WTC11 (cell line): ENCODE data around the gene CTAGE9. TPM values are rescaled to one million over a fixed set of nuclear protein-coding genes. Genes with fewer than 3 reads are reported as not detected.

Experiments
- ATAC-seq: fragments of 200-7000 bp; cut with Tn5 transposase; 2 replicates; pipeline ENCODE4 v1.10.0; 2021; ENCODE audit warnings: mild to moderate bottlenecking, moderate library complexity
- CTCF ChIA-PET: fragments of 300-600 bp; sonication (Branson Sonifier 250); formaldehyde crosslinking; loops from one replicate; lab custom pipeline; 2021; ENCODE audit warnings: antibody characterized with exemption; lab: Charles Lee
- POLR2A ChIA-PET: fragments of 350-600 bp; sonication (Branson Sonifier 250); formaldehyde crosslinking; loops from one replicate; lab custom pipeline; 2021; ENCODE audit warnings: antibody characterized with exemption; lab: Charles Lee
- DNase-seq: peaks from one replicate; pipeline ENCODE4 v3.0.0; 2021; ENCODE audit warnings: low spot score
- H3K27ac Mint-ChIP-seq: 2 replicates; pipeline ENCODE4 v1.8.0; 2021; ENCODE audit warnings: mixed read lengths
- H3K27me3 Mint-ChIP-seq: 2 replicates; pipeline ENCODE4 v1.8.0; 2021; ENCODE audit warnings: low read depth, mild to moderate bottlenecking, moderate library complexity, mixed read lengths
- H3K36me3 Mint-ChIP-seq: 2 replicates; pipeline ENCODE4 v1.8.0; 2021; ENCODE audit warnings: mixed read lengths
- H3K4me1 Mint-ChIP-seq: 2 replicates; pipeline ENCODE4 v1.8.0; 2022; ENCODE audit warnings: mixed read lengths
- H3K4me3 Mint-ChIP-seq: 2 replicates; pipeline ENCODE4 v1.8.0; 2021; ENCODE audit warnings: mild to moderate bottlenecking, moderate library complexity, mixed read lengths
- H3K9me3 Mint-ChIP-seq: 2 replicates; pipeline ENCODE4 v1.8.0; 2021; ENCODE audit warnings: mixed read lengths
- CTCF ChIP-seq: fragments of 200-600 bp; IDR thresholded peaks from 2 replicates; pipeline ENCODE4 v1.8.0; 2022; ENCODE audit warnings: antibody characterized with exemption
- ELF4 ChIP-seq: sonication (generic); formaldehyde crosslinking; IDR thresholded peaks from 2 replicates; pipeline ENCODE4 v1.8.1; 2022; ENCODE audit warnings: low read depth, mild to moderate bottlenecking, moderate library complexity, missing genetic modification reagents
- ESRRA ChIP-seq: sonication (generic); formaldehyde crosslinking; IDR thresholded peaks from 2 replicates; pipeline ENCODE4 v1.8.1; 2022; ENCODE audit warnings: mild to moderate bottlenecking, missing genetic modification reagents, borderline replicate concordance
- GABPB1 ChIP-seq: sonication (generic); formaldehyde crosslinking; IDR thresholded peaks from 2 replicates; pipeline ENCODE4 v1.8.1; 2023; ENCODE audit warnings: mild to moderate bottlenecking, missing genetic modification reagents
- HMGXB4 ChIP-seq: sonication (generic); formaldehyde crosslinking; IDR thresholded peaks from 2 replicates; pipeline ENCODE4 v1.8.1; 2023; ENCODE audit warnings: mild to moderate bottlenecking, moderate library complexity, missing genetic modification reagents
- IRF2 ChIP-seq: sonication (generic); formaldehyde crosslinking; IDR thresholded peaks from 2 replicates; pipeline ENCODE4 v1.8.0; 2022; ENCODE audit warnings: low read depth, missing genetic modification reagents, borderline replicate concordance
- KAT7 ChIP-seq: sonication (generic); formaldehyde crosslinking; IDR thresholded peaks from 2 replicates; pipeline ENCODE4 v1.8.1; 2023; ENCODE audit warnings: missing genetic modification reagents, mild to moderate bottlenecking, borderline replicate concordance
- MLX ChIP-seq: sonication (generic); formaldehyde crosslinking; IDR thresholded peaks from 2 replicates; pipeline ENCODE4 v1.8.1; 2023; ENCODE audit warnings: mild to moderate bottlenecking, missing genetic modification reagents, moderate library complexity
- NFE2L1 ChIP-seq: sonication (generic); formaldehyde crosslinking; IDR thresholded peaks from 2 replicates; pipeline ENCODE4 v1.8.1; 2023; ENCODE audit warnings: missing genetic modification reagents
- PRDM15 ChIP-seq: sonication (generic); formaldehyde crosslinking; IDR thresholded peaks from 2 replicates; pipeline ENCODE4 v1.8.0; 2022; ENCODE audit warnings: missing genetic modification reagents
- SOX15 ChIP-seq: fragments of 250-450 bp; sonication (Bioruptor Pico); IDR thresholded peaks from 2 replicates; pipeline ENCODE4 v1.9.0; 2021; ENCODE audit warnings: mild to moderate bottlenecking
- TCF7 ChIP-seq: sonication (generic); formaldehyde crosslinking; IDR thresholded peaks from 2 replicates; pipeline ENCODE4 v1.8.0; 2022; ENCODE audit warnings: mild to moderate bottlenecking, low read depth, missing genetic modification reagents, moderate library complexity
- TP53 ChIP-seq: sonication (generic); formaldehyde crosslinking; IDR thresholded peaks from 2 replicates; pipeline ENCODE4 v1.8.1; 2023; ENCODE audit warnings: mild to moderate bottlenecking, missing genetic modification reagents
- ZBTB43 ChIP-seq: sonication (generic); formaldehyde crosslinking; IDR thresholded peaks from 2 replicates; pipeline ENCODE4 v1.8.1; 2023; ENCODE audit warnings: mild to moderate bottlenecking, missing genetic modification reagents
- ZNF232 ChIP-seq: sonication (generic); formaldehyde crosslinking; IDR thresholded peaks from 2 replicates; pipeline ENCODE4 v1.8.0; 2022; ENCODE audit warnings: mild to moderate bottlenecking, missing genetic modification reagents
- ZNF416 ChIP-seq: fragments of 250-450 bp; sonication (Bioruptor Pico); IDR thresholded peaks from 2 replicates; pipeline ENCODE4 v1.9.0; 2021; ENCODE audit warnings: mild to moderate bottlenecking, inconsistent platforms
- total RNA-seq: library from RNA; stranded (reverse); gene quantifications from 3 replicates; pipeline ENCODE4 v1.2.3, GENCODE V29; 2021
- TF ChIP-seq, protein P1 (sequence below): sonication (generic); formaldehyde crosslinking; IDR thresholded peaks from 2 replicates; pipeline ENCODE4 v1.8.0; 2022; ENCODE audit warnings: mild to moderate bottlenecking, missing genetic modification reagents
- TF ChIP-seq, protein P2 (sequence below): fragments of 250-450 bp; sonication (Bioruptor Pico); IDR thresholded peaks from 2 replicates; pipeline ENCODE4 v1.9.0; 2021; ENCODE audit warnings: moderate library complexity, mild to moderate bottlenecking, inconsistent platforms, borderline replicate concordance
- TF ChIP-seq, protein P3 (sequence below): sonication (generic); formaldehyde crosslinking; IDR thresholded peaks from 2 replicates; pipeline ENCODE4 v1.8.1; 2022; ENCODE audit warnings: mild to moderate bottlenecking, missing genetic modification reagents, moderate library complexity, borderline replicate concordance
- TF ChIP-seq, protein P4 (sequence below): sonication (generic); formaldehyde crosslinking; conservative IDR thresholded peaks from 2 replicates; pipeline ENCODE4 v1.8.1; 2022; ENCODE audit warnings: mild to moderate bottlenecking, missing genetic modification reagents
- TF ChIP-seq, protein P5 (sequence below): fragments of 250-450 bp; sonication (Bioruptor Pico); IDR thresholded peaks from 2 replicates; pipeline ENCODE4 v1.9.0; 2021; ENCODE audit warnings: mild to moderate bottlenecking

CTAGE9 gene
- total RNA-seq, 1 experiment from 2014 or later, result 0.09 TPM

DNA sequence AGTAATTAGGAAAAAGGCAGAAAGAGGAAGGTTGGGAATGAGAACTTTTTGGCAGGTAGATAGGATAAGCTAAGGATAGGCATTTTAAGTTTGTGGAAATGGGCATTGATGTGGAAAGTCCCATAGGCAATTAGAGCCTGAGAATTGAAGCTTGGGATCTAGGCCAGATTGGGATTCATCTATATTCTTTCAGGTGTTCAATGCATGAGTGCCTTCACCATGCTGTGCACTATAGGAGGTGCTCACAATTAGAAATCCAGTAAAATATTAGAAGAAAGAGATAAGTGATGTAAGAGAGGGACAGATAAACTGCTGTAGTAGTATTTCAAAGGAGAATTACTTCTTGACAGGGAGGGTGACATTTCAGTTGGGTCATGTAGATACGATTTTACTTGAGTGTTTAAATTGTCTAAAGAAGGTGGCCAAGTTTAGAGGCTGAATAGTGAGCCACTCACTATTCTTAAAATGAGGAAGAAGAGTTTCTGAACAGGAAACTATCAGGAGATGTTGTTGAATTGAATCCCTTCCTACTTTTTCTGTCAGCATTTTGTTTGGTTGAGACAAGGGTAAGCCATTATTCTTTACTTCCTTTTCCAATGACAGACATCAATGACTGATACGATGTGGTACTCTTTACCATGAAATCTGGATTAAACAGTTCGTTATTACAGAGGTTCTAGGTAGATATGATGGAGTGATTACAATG is 31.0 kb upstream of the CTAGE9 start (continued):
- TF ChIP-seq, protein P1, sequence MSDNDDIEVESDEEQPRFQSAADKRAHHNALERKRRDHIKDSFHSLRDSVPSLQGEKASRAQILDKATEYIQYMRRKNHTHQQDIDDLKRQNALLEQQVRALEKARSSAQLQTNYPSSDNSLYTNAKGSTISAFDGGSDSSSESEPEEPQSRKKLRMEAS, result no peak
- TF ChIP-seq HMGXB4 (CRISPR knock-in tag), result no peak
- no peak for TF ChIP-seq NFE2L1 (CRISPR knock-in tag)
- no peak for TF ChIP-seq PRDM15 (CRISPR knock-in tag)
- TF ChIP-seq, all 79 proteins: peak for 0

- H3K4me1 Mint-ChIP-seq, result peaks cover 12% of the 10 kb centered on the region
- ChIA-PET CTCF (no interaction called here), POLR2A (interaction anchor here (0.5 kb wide), 1 partner anchor 176 kb away, joined by 3 read pairs; no protein-coding TSS in a partner anchor)
- DNase-seq, result no peak
- no peak for ATAC-seq
- no peak for TF ChIP-seq ZNF232
- TF ChIP-seq, protein P2, sequence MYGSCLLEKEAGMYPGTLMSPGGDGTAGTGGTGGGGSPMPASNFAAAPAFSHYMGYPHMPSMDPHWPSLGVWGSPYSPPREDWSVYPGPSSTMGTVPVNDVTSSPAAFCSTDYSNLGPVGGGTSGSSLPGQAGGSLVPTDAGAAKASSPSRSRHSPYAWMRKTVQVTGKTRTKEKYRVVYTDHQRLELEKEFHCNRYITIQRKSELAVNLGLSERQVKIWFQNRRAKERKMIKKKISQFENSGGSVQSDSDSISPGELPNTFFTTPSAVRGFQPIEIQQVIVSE (CRISPR knock-in tag), result no peak
- no peak for TF ChIP-seq ESRRA (CRISPR knock-in tag)
- no peak for TF ChIP-seq MLX (CRISPR knock-in tag)
- TF ChIP-seq ZNF416, result no peak
- TF ChIP-seq TCF7, result no peak
- TF ChIP-seq CTCF, result no peak
- no peak for TF ChIP-seq ZBTB43 (CRISPR knock-in tag)
- TF ChIP-seq TP53 (CRISPR knock-in tag), result no peak
- no peak for TF ChIP-seq ELF4 (CRISPR knock-in tag)
- TF ChIP-seq, protein P3, sequence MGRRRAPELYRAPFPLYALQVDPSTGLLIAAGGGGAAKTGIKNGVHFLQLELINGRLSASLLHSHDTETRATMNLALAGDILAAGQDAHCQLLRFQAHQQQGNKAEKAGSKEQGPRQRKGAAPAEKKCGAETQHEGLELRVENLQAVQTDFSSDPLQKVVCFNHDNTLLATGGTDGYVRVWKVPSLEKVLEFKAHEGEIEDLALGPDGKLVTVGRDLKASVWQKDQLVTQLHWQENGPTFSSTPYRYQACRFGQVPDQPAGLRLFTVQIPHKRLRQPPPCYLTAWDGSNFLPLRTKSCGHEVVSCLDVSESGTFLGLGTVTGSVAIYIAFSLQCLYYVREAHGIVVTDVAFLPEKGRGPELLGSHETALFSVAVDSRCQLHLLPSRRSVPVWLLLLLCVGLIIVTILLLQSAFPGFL (CRISPR knock-in tag), result no peak
- no peak for TF ChIP-seq KAT7 (CRISPR knock-in tag)
- no peak for TF ChIP-seq IRF2 (CRISPR knock-in tag)
- TF ChIP-seq, protein P4, sequence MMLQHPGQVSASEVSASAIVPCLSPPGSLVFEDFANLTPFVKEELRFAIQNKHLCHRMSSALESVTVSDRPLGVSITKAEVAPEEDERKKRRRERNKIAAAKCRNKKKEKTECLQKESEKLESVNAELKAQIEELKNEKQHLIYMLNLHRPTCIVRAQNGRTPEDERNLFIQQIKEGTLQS (CRISPR knock-in tag), result no peak
- no peak for TF ChIP-seq SOX15 (CRISPR knock-in tag)
- TF ChIP-seq, protein P5, sequence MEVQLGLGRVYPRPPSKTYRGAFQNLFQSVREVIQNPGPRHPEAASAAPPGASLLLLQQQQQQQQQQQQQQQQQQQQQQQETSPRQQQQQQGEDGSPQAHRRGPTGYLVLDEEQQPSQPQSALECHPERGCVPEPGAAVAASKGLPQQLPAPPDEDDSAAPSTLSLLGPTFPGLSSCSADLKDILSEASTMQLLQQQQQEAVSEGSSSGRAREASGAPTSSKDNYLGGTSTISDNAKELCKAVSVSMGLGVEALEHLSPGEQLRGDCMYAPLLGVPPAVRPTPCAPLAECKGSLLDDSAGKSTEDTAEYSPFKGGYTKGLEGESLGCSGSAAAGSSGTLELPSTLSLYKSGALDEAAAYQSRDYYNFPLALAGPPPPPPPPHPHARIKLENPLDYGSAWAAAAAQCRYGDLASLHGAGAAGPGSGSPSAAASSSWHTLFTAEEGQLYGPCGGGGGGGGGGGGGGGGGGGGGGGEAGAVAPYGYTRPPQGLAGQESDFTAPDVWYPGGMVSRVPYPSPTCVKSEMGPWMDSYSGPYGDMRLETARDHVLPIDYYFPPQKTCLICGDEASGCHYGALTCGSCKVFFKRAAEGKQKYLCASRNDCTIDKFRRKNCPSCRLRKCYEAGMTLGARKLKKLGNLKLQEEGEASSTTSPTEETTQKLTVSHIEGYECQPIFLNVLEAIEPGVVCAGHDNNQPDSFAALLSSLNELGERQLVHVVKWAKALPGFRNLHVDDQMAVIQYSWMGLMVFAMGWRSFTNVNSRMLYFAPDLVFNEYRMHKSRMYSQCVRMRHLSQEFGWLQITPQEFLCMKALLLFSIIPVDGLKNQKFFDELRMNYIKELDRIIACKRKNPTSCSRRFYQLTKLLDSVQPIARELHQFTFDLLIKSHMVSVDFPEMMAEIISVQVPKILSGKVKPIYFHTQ (CRISPR knock-in tag), result no peak
- TF ChIP-seq GABPB1 (CRISPR knock-in tag), result no peak
- peaks cover 12% of the 10 kb centered on the region; the same call in 1 of the 2 replicates for H3K27me3 Mint-ChIP-seq
- no peaks in the 10 kb centered on the region for H3K36me3 Mint-ChIP-seq
- H3K27ac Mint-ChIP-seq, result no peak overlapping the region
- H3K9me3 Mint-ChIP-seq, result no peaks in the 10 kb centered on the region
- no peak overlapping the region for H3K4me3 Mint-ChIP-seq
Observed at GRCh38 chr6:131740161-131740560, 29.3 kb upstream of the CTAGE9 start.
